BE2C (cell line): ENCODE measurements around the gene TAF15.

ENCODE experiments used
- DNase-seq: peaks from one replicate; pipeline ENCODE4 v3.0.0-alpha.2; 2020
- H3K27me3 ChIP-seq: fragments of 250-450 bp; sonication (Bioruptor Pico); 2 replicates; pipeline ENCODE4 v1.5.1; 2020; ENCODE audit warnings: mild to moderate bottlenecking
- H3K36me3 ChIP-seq: fragments of 250-450 bp; sonication (Bioruptor Pico); 2 replicates; pipeline ENCODE4 v1.5.1; 2020; ENCODE audit warnings: mild to moderate bottlenecking
- H3K4me1 ChIP-seq: fragments of 250-450 bp; sonication (Bioruptor Pico); 2 replicates; pipeline ENCODE4 v1.5.1; 2020
- H3K4me3 ChIP-seq: 2 replicates; pipeline ENCODE4 v1.5.1; 2011; ENCODE audit warnings: low read depth, low read length
- H3K9me3 ChIP-seq: fragments of 250-450 bp; sonication (Bioruptor Pico); 2 replicates; pipeline ENCODE4 v1.5.1; 2020
- CTCF ChIP-seq: IDR thresholded peaks from 2 replicates; pipeline ENCODE4 v1.5.1; 2012; ENCODE audit warnings: mild to moderate bottlenecking, low read depth, low read length

Gene TAF15

DNA sequence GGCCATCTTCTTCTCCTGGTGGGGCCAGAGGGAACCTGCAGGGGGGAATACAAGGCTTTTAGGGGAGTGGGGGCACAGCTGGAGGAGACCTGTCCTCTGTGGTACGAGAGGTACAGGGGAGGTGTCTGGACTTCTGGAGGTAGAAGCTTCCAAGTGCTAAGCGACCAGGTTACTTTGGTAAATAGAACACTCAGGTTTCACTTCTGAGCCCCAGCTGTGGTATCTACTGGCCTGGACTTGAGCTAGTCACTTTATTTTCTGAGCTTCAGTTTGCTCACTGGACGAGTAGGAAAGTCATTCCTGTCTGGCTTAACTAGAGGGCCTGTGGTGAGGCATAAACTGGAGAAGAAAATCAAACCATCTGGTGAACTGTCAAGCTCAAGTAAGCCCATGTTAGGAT, 59.5 kb downstream of the TAF15 start, which contains the start of gene HEATR9:
Gene HEATR9 (minus strand): TSS at position 155 of the 400 bp plus-strand sequence. CDS start 149 bp downstream, at position 6.
- Histone ChIP-seq H3K27me3 (no peaks in the 10 kb centered on the region), H3K36me3 (no peaks in the 10 kb centered on the region), H3K4me3 (no peak within 1 kb of the TSS), H3K4me1 (0 out of 2 replicates have a peak, but pooled peaks cover 5% of the 10 kb centered on the region), H3K9me3 (no peaks in the 10 kb centered on the region)
- TF ChIP-seq CTCF: no peak
- no peak for DNase-seq

DNA sequence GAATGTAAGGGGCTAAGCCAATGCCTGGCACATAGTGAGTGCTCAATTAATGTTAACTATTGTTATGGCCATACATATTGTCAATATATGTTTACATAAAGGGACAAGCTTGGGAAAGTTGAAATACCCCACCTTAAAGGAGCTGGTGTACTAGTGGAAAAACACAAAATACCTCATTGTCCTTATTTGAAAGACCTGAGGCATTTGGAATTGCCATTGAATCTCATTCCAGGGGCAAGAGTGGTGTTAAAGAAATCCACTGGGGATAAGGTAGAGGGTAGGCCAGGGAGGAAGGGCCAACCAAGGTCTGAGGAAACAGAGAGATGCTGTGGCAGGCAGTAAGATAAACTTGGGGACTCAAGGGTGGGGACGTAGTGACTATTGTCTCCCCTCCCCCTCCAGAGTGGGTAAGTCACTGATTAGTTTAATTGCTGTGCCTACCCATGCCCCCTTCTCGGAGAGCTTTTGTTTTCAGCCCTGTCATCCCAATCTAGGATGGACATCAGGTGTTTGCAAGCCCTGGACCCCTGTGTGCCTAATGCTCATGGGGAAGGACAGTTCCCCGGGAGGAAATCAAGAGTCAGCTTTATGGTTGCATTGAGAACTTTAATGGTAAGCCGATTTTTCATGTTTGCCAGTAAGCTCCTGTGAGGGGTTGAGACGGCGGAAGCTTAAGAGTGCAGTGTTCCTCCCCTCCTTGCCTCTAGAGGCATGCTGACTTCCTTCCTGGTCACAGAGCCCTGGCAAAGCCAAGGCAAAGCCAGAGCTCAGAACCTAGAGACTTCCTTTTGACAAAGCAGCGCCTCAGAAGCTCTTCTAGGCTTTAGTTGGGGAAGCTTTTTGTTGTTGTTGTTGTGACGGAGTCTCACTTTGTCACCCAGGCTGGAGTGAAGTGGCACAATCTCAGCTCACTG, 61.9 kb downstream of the TAF15 start:
- H3K36me3 ChIP-seq: no peaks in the 10 kb centered on the region
- no peak for DNase-seq
- no peaks in the 10 kb centered on the region for H3K4me1 ChIP-seq
- no peaks in the 10 kb centered on the region for H3K9me3 ChIP-seq
- no peak overlapping the region for H3K4me3 ChIP-seq
- TF ChIP-seq CTCF: no peak
- peaks cover 3% of the 10 kb centered on the region; the same call in 1 of the 2 replicates for H3K27me3 ChIP-seq

DNA sequence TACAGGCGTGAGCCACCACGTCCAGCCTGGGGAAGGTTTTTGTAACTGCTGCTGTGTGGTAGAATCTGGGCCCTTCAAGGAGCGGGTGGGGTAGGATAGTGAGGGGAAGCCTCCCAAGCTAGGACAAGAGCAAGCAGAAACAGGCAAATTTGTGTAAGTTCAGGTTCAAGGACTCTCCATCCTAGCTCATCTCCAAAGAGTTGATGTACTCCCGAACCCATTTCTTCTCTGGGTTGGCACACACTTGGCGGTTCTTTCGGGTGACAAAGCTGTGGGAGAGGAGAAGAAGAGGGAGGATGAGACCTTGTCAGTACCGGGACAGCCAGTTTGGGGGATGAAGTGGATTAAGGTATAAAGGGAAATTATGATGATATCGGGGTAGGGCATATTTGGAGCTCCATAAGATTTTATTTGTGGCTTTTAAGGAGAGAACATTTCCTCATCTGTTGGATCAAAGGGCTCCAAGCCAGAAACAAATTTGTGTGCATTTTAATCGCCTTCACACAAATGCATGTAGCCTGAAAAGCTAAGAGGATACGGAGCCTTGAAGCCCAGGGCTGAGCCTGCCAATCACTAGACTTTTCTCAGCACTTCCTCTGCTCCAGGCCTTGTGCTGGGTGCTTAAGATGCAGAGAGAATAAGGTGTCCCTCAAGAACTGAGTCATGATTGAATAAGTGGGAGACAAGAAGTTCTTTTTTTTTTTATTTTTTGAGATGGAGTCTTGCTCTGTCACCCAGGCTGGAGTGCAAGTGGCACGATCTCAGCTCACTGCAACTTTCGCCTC, 63.1 kb downstream of the TAF15 start:
- no peak for TF ChIP-seq CTCF
- no peaks in the 10 kb centered on the region for H3K9me3 ChIP-seq
- peaks cover 3% of the 10 kb centered on the region; the same call in 1 of the 2 replicates for H3K27me3 ChIP-seq
- no peaks in the 10 kb centered on the region for H3K36me3 ChIP-seq
- H3K4me1 ChIP-seq: no peaks in the 10 kb centered on the region
- no peak overlapping the region for H3K4me3 ChIP-seq
- DNase-seq: no peak

- H3K4me1 ChIP-seq: no peaks in the 10 kb centered on the region
- H3K9me3 ChIP-seq: no peaks in the 10 kb centered on the region
- DNase-seq: no peak
- no peak overlapping the region for H3K4me3 ChIP-seq
- peaks cover 3% of the 10 kb centered on the region; the same call in 1 of the 2 replicates for H3K27me3 ChIP-seq
- no peaks in the 10 kb centered on the region for H3K36me3 ChIP-seq
- TF ChIP-seq CTCF: no peak
These were observed 66.0 kb downstream of the TAF15 start for GRCh38 chr17:35875072-35875799.

DNA sequence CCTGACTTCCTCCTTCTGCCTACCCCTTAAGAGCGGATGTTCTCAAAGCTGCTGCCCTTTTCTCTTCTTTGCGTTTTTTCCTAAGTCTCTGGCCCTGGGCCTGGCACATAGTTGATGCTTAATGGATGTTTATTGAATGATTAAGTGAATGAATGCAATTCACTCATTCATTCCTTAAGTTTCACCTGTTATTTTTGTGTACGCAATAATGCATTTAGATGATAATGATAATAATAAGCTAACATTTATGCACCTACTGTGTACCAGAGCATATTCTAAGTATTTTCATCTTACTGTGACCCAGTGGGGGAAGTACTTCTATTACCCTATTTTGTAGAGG, 66.5 kb downstream of the TAF15 start:
- no peaks in the 10 kb centered on the region for H3K9me3 ChIP-seq
- peaks cover 3% of the 10 kb centered on the region; the same call in 1 of the 2 replicates for H3K27me3 ChIP-seq
- TF ChIP-seq CTCF: no peak
- no peaks in the 10 kb centered on the region for H3K36me3 ChIP-seq
- no peaks in the 10 kb centered on the region for H3K4me1 ChIP-seq
- no peak for DNase-seq
- H3K4me3 ChIP-seq: no peak overlapping the region
